HG03060 (cell line): ENCODE measurements around the gene PPARGC1A.

Experiments used
- ATAC-seq: cut with Tn5 transposase; IDR thresholded peaks from one replicate; pipeline ENCODE4 v1.9.1; 2021; ENCODE audit warnings: low read depth, moderate number of reproducible peaks; ENCODE audit not compliant: unreplicated experiment

Gene PPARGC1A

GRCh38 chr4:23782778-23783437, 106.9 kb downstream of the PPARGC1A start:
- ATAC-seq, result no peak

GRCh38 chr4:23779839-23780238, 110.0 kb downstream of the PPARGC1A start:
- ATAC-seq, result no peak

- no peak for ATAC-seq
Observed at GRCh38 chr4:23779422-23779821, 110.4 kb downstream of the PPARGC1A start.

GRCh38 chr4:23775694-23776093, 114.2 kb downstream of the PPARGC1A start:
- ATAC-seq, result no peak

- ATAC-seq, result no peak
Observed at GRCh38 chr4:23774909-23775308, 114.9 kb downstream of the PPARGC1A start.

GRCh38 chr4:23773884-23774636, 115.8 kb downstream of the PPARGC1A start:
- no peak for ATAC-seq

GRCh38 chr4:23770011-23770410, 119.8 kb downstream of the PPARGC1A start:
- no peak for ATAC-seq

GRCh38 chr4:23769406-23769805, 120.4 kb downstream of the PPARGC1A start:
- ATAC-seq, result no peak

GRCh38 chr4:23768541-23768940, 121.3 kb downstream of the PPARGC1A start:
- ATAC-seq, result no peak

GRCh38 chr4:23766344-23766743, 123.5 kb downstream of the PPARGC1A start:
- no peak for ATAC-seq

- ATAC-seq, result no peak
Observed at GRCh38 chr4:23763559-23763958, 126.3 kb downstream of the PPARGC1A start.

GRCh38 chr4:23762551-23762950, 127.3 kb downstream of the PPARGC1A start:
- no peak for ATAC-seq

GRCh38 chr4:23759066-23759465, 130.8 kb downstream of the PPARGC1A start:
- ATAC-seq, result no peak

- no peak for ATAC-seq
Observed at GRCh38 chr4:23754688-23755087, 135.2 kb downstream of the PPARGC1A start.

GRCh38 chr4:23750125-23750524, 139.7 kb downstream of the PPARGC1A start:
- ATAC-seq, result no peak

GRCh38 chr4:23747281-23747735, 142.5 kb downstream of the PPARGC1A start:
- ATAC-seq, result no peak

- no peak for ATAC-seq
Observed at GRCh38 chr4:23746672-23747071, 143.2 kb downstream of the PPARGC1A start.

- no peak for ATAC-seq
Observed at GRCh38 chr4:23746027-23746426, 143.8 kb downstream of the PPARGC1A start.

GRCh38 chr4:23745377-23745776, 144.5 kb downstream of the PPARGC1A start:
- no peak for ATAC-seq
